GM19035 (cell line): ENCODE results near the gene TMEM182.

Source experiments
- ATAC-seq: cut with Tn5 transposase; IDR thresholded peaks from one replicate; pipeline ENCODE4 v1.9.1; 2021; ENCODE audit not compliant: unreplicated experiment

The TMEM182 gene, protein sequence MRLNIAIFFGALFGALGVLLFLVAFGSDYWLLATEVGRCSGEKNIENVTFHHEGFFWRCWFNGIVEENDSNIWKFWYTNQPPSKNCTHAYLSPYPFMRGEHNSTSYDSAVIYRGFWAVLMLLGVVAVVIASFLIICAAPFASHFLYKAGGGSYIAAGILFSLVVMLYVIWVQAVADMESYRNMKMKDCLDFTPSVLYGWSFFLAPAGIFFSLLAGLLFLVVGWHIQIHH

DNA sequence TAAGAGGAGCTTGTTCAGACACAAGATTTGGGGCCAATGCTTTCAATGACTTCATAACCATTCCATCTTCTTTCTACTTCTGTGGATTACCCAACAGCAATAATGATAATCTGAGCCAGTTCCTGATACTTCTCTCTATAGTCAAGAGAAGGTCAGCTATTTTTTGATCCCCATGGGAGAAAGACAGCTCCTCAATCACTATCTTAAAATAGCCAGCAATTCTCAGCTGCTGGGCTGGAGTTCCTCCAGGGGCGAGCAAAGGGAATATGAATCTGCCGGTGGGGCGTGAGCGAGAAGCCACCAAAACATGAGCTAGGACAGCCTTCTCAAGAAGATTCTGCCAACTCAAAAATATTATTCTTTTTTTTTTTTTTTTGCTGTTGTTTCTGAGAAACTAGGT lies at the start of gene TMEM182:
Gene TMEM182 (plus strand): TSS at position 269 of the 400 bp plus-strand sequence. CDS start 187 bp downstream, outside the sequence.
- no peak for ATAC-seq

DNA sequence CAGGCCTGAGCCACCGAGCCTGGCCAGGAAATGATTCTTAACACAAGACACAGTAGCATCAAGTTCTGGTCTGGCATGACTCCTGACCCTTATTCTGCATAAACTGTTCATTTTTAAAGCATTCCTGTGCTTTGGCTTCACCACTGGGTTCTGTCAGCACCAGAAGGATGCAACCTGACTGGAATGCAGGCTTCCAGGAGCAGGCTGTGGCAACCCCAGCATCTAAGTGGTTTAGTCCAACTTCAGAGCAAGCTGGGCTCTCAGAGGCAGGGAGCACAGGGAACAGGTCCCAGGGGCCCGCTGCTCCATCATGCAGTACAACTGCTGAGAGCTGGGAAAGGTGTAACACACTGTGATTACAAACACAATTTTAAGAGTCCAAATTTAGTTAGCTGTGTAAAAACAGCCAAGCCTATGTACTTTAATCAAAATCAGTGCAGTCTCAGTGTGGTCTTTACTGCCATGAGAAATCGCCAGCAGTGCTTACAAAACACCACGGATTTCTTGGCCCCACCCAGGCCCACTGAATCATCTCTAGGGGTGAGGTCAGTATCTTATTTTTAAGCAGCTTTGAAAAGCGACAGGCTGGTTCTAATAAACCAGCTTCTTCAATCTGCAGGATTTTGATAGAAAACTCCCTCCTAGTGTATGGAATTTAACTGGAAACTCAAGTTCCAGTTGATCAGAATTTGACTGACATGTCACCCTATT lies 44.4 kb upstream of the TMEM182 start:
- no peak for ATAC-seq

DNA sequence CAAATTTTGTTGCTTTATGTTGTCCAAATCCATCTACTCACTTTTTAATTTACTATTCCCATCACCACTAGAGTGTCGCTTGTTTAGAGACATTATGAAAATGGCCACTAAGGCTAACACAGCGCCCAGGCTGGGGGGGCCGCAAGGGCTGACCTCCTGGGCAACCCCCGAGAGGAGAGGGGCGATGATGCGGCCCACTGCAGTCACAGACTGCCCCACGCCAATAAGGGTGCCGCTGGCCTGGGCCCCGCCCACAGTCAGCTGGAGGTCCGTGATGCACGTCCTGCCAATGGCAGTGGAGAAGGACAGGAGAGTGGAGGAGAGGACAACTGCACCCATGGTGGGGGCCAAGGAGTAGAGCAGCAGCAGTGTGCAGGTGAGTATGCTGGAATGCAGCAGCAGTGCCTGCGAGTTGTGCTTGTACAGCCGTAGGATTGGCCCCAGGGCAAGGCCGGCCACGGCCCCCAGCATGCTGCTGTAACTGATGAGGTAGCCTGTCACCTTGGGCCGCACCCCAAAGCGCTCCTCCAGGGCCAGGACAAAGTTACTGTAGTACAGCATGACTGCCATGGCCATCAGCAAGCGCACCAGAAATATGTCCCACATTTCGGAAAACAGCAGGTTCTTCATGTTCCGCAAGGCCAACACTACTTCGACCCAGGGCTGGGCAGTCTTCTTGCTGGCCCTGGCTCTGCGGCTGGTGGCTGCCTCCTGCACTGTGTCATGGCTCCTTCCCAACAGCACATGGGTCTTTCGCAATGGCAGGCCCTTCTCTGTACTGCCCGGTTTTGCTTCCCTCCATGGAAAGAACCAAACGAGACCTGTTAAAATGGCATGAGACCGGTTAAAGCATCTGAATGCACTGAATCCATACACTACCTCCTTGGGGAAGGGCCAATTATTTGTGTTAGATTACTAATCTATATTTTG lies 43.2 kb upstream of the TMEM182 start:
- no peak for ATAC-seq

DNA sequence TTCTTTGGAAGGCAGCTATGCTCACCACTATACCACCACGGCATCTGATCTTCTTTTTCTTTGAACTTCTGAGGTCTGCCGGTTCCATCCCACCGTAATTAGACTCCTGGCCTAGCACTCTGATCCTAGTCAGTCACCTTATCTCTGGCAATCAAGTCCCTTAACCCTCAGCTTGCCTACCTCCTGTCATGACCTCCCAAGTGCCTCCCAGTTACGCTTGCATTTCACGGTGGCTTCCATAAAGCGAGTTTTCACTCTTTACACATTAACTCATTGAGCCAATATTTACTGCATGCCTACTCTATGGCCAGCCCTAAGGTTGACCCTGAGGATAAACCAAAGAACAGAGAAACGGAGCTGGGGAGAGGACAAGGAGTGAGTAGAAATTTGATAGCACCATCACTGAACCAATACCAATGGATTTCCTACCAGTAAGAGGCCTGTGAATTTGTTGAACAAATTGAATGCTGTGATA lies 37.8 kb upstream of the TMEM182 start:
- ATAC-seq = no peak

DNA sequence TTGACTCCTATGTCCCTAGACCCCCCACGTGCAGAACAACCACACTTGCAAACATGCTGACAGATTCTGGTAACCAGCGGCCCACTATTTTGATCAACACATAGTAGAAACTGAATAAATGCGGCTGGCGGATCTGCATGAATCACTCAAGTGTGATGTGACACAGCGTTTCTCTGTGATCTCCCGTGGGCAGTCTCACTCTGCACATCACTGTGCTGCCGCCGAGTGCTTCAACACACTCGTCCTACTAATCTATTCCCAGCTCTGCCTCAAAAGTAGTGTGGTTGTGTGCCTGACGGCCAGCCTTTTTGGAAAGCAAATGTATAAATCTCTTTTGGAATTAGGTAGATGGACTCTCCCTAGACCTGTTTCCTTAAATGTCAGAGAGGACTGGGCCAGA lies 37.3 kb upstream of the TMEM182 start:
- no peak for ATAC-seq

DNA sequence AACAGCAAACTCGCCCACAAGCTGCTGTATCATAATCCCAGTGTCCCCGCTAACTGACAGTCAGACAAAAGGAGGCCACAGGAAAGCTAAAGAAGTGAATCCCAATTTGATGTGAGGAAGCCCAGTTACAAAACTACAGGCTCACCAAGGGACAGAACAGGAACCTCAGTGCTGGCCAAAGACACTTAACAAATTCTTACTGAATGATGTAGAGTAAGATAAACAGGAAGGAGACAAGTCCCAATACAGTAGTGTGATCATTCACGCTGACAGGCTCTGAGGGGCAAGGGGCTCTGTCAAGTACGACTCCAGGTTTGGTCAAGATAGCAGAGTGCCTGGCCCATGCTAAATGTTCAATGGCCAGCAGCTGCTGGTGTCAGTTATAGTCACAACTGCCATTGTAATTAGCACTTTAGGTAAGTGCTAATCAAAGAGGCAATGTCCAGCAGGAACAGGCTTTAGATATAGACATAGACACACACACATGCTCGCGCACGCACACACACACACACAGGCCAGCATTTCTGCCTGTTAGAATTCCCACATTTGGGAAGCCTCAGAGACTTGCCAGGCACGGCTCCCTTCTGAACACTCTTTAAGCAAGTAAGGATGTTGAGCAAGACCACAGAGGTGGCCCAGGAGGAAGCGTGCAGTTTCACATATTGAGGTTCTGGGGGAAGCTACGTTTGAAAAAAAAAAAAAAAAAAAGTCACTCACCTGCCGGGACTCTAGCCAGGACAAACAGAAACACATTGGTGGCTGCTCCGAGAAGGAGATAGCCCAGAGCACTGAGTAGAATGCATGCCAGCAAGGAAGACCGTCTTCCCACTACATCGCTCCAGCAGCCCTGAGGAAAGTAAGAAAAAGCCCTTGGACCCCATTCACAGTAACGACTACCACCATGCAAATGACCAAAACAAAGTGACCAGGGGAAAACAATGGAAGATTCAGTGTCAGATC lies 35.4 kb upstream of the TMEM182 start:
- no peak for ATAC-seq

DNA sequence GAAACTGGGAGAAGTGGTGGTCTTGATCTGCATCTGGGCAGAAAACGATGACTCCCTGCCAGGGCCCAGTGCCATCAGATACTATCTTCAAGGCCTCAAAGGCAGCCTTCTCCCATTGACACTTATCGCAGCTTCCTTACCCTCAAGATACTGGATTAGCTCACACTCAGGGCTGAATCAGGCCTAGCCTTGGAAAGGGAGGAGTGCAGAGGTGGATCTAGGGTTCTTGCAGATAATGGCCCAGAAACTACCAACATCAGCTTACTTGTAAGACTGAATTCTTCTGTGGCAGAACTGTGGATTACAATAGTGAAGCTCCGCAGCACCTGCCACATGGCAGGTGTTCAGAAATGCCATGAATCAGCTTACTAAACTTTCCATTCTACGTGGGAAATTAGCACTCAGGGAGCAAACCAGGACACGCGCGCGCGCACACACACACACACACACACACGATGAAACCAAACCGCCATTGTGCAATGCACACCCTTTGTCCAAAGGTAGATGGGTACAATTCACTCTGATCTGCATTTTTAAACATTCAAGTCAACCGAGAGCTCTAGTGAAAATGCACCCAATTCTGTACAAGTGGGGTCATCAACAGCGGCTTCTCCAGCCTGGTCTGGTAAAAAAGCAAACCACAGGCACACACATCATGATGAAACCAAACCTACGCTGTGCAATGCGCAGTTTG lies 26.3 kb upstream of the TMEM182 start:
- ATAC-seq = no peak

DNA sequence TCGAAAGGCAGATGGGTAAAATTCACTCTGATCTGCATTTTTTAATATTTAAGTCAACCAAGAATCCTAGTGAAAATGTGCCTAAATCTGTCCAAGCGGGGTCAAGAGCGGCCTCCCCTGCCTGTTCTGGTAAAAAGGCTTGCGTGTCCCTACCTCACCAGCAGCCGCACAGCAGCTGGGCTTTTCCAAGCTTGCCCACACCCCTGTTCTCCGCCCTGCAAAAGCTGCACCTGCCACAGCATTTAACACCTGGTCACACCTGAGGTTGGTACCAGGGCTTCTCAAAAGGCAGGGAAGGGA lies 25.8 kb upstream of the TMEM182 start:
- peak; percentile 28 for ATAC-seq

DNA sequence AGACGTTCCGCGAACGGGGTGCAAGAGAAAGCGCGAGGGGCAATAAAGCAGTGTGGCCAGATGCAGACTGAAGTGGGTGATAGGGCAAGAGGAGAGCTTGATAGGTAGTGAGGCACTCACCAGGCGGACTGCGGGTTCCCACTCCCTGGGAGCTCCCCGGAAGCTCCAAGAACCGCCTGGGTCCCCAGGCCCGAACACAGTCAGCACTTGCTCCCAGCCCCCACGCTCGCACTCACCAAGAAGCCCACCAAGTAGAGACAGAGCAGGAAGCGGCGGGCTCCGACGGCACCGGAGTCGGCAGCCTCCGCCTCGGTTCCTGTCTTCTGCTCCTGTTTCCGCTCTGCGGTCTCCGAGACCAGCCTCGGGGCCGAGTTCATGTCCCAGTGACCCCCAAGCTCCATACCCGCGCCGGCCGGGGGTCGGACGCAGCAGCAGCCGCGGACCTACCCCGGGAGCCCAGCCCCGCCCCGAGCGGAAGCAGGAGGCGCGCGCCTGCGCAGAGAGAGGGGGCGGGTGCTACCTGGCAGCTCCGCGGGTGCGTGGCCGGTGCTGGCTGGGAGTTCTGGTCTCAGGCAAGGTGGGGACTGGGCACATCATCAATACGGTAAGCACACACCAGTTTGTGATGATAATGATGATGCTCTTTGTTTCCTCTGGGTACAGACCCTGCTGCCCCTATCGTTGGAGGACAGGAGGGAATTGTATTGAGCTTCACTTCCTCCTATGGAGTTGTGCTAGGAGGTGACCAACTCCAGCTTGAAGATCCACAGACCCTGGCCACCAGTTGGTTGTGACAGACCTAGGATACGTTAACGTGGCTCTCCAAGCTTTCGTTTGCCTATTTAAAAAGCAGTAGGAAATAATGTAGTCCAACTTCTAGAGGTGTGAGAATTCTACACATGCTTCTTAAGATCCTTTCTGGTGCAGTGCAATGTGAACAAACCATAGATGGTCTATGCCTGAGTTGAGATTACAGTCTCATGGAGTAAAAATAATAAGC lies 25.1 kb upstream of the TMEM182 start:
- ATAC-seq = peak; percentile 93

DNA sequence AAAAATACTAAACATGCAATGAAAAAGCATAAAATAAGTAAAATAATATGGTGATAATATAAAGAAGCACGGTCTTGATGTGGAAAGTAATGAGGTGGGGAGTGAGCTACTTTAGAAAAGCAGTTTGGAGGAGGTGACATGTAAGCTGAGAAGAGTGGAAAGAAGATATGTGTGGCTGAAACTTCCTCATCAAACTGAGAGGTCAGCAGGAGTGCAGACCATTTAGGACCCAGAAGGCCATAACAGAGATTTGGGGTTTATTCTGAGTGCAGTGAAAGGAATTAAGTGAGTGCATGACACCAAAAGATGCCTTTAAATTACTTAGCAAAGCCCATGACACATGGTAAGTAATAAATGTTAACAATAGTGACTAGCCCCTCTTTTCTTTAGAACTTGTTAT lies 24.4 kb upstream of the TMEM182 start:
- peak; percentile 37 for ATAC-seq

DNA sequence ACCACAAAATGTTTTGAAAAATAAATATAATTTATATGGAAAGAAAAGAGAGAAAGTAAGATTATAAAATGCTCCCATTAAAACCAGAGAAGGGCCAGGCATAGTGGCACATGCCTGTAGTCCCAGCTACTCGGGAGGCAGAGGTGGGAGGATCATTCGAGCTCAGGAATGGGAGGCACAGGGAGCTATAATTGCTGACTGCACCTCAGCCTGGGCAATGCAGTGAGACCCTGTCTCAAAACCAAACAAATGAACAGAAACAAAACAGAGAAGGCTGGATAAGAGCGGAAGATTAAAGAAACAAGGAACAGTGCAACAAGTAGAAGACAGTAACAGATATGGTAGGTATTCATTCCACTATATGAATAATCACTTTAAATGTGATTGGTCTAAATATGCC lies 18.6 kb upstream of the TMEM182 start:
- ATAC-seq = no peak

DNA sequence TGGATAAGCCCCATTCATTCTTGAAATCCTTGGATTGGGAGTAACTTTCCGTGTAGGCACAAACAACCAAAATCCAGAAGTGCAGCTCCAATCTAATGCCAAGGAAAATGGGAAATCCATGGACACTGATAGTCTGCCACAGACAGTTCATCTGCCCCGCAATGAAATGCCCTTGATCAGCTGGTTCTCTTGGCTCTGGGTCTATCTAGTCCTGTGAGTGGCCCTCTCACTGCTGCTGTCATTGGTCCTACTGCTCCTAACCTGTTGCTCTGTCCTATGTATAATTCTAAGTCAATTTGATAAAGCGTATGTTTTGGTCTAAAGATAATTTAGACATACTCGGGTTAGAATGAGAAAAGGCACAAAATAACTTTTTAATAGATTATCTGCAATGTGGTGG lies 13.7 kb upstream of the TMEM182 start:
- ATAC-seq = no peak

DNA sequence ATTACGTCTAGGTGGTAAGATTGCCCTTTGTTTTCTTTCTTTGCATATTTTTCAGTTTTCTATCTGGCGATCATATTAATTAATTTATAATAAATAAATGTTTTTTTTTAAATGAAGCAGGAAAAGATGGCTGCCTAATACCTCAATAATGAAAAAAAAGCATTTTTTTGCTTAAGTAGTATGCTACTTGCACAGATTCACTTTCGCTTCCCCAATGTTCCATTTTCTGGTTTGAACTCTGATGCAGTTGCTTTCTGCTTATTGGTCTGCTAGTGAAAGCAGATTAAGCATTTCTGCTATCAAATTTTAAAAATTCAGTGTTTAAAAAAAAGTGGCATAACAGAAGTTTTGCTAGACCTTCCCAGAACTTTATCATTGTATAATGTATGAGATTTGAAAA lies 11.9 kb upstream of the TMEM182 start:
- ATAC-seq = peak; percentile 73

DNA sequence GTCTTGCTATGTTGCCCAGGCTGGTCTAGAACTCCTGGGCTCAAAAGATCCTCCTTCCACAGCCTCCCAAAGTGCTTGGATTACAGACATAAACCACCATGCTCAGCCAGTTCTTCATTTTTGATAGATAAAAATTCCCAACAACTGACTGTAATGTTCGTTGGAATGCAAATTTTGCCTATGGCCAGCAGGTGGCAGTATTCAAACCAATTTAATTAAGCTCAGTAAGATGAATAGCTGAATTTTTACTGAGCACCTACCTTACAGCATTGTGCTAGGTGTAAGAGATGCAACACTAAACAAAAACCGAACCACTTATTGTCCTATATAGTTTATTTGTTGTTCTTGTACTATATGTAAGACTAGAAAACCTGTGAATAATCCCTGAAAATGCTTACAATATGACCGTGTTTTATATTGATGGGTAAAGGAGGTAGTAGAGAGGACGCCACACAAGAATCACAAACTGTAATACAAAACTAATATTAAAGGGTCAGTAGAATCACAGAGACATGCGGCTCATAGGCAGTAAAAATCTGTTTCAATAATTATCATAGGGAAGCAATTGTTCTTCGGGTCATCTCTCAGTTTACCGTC lies 8.2 kb upstream of the TMEM182 start:
- ATAC-seq = no peak

DNA sequence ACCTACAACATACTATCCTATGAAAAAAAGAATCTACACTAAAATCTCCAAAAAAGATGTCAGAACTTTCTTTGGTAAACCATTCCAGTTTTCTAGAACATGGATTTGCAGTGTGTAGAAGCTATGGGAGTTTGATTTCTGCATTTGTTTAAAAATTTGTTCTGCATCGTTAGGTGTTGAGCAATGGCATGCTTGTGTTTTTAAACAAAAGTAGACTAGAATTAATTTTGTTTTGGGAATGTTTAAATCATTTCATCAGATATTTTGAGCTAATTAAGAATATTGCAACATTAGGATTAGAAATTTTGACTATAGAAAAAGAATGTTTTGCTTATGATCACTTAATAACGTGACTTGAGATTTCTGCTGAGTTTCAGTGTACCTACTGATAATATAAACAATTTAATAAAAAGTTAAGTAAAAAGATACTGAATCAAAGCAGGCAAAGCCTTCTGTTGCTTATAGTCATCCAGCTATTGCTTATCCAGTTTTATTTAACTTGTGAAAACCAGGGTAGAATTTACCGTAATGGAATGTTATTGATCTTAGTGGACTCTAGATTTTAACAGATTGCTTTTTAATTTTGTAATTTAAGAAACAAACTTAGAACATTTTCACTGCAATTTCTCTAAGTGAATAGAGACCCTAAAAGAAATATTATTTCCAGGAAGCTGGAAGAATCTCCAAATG lies 7.2 kb upstream of the TMEM182 start:
- ATAC-seq = no peak

DNA sequence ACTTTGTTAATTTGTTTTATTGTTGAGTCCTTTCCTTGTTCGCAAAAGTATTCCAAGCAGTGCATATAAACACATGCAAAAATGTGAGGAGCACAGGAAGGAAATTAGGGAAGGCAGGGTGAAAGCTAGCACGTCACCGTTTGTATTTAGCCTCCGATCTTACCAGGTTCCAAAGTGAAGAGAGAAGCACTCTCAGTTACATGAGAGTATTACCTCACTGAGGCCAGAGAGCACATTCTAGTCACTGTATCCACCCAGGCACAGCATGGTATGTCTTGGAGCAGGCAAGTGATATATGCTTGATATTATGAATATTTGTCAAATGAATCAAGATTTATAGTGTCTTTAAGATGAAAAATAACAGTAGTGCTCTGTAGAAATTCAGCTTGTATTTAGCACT lies 6.5 kb upstream of the TMEM182 start:
- no peak for ATAC-seq

DNA sequence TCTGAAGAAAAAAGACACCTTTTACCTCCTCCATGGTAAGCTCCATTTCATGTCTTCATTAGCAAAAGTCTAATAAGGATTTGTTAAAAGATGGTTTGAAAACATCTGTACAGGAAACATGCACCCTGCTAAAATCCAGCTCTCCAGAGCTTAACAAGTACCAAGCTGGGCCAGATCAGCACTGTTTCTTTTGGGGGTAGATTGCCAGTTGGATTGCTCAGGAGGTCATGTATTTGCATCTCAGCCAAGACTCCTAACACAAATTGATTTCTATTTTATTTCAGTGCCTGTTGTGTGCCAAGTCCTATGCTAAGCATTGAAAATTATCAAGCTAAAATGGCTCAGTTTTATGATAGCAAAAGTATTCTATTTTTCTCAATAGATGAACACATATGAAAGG lies 3.4 kb upstream of the TMEM182 start:
- ATAC-seq = no peak

DNA sequence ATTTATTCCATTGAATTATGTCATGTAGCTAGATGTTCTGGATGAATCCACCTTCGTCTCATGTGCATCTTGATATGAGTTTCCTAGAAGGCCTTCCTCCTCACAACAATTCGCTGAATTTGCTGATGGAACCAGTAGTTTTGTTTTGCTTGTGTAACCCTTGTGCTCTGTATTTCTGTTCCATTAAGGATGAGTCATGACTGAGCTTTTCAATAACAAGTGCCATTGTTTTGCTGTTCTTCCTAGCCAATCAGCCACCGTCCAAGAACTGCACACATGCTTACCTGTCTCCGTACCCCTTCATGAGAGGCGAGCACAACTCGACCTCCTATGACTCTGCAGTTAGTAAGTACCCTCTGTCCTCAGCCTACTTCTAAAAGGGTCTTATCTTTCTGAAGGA lies 2.3 kb downstream of the TMEM182 start:
- ATAC-seq = no peak
